CD8-positive, alpha-beta memory T cell (primary cell): ENCODE results near the gene MUC5B. TPM values are rescaled to one million over a fixed set of nuclear protein-coding genes. Genes with fewer than 3 reads are reported as not detected.
"Not testable (repeated sequence)": the region's sequence is repeated elsewhere in the genome, so short reads cannot be mapped to it uniquely, and the experiment has no call there.

ENCODE experiments used
- CTCF ChIA-PET: fragments of 350-600 bp; sonication (Branson Sonifier 250); formaldehyde crosslinking; loops from one replicate; lab custom pipeline; 2021; ENCODE audit warnings: antibody characterized with exemption; lab: Charles Lee
- POLR2A ChIA-PET: fragments of 350-600 bp; sonication (Branson Sonifier 250); formaldehyde crosslinking; loops from one replicate; lab custom pipeline; 2021; ENCODE audit warnings: antibody characterized with exemption; lab: Charles Lee
- DNase-seq, 5 donors: peaks; one replicate each; pipeline versions ENCODE4 v3.0.0 to v3.0.0-alpha.2; 2020 to 2022; ENCODE audit warnings: mixed read lengths in 1 of 5
- H3K27ac ChIP-seq: one replicate; pipeline ENCODE4 v1.7.0; 2013; ENCODE audit warnings: low read depth, mild to moderate bottlenecking, low read length, moderate library complexity
- H3K27me3 ChIP-seq: 2 replicates; pipeline ENCODE4 v1.7.0; 2013; ENCODE audit warnings: low read length, mild to moderate bottlenecking; ENCODE audit not compliant: insufficient read depth, poor library complexity, severe bottlenecking
- H3K36me3 ChIP-seq: 2 replicates; pipeline ENCODE4 v1.7.0; 2013; ENCODE audit warnings: mild to moderate bottlenecking, low read length, moderate library complexity; ENCODE audit not compliant: insufficient read depth
- H3K4me1 ChIP-seq: 2 replicates; pipeline ENCODE4 v1.7.0; 2013; ENCODE audit warnings: mild to moderate bottlenecking, low read length, moderate library complexity; ENCODE audit not compliant: insufficient read depth
- H3K4me3 ChIP-seq: 2 replicates; pipeline ENCODE4 v1.7.0; 2013; ENCODE audit warnings: mild to moderate bottlenecking, low read length
- H3K9me3 ChIP-seq: 2 replicates; pipeline ENCODE4 v1.7.0; 2013; ENCODE audit warnings: mild to moderate bottlenecking, low read length
- H3K27ac Mint-ChIP-seq, 8 donors: one replicate each; pipeline ENCODE4 v1.8.0; 2020 to 2021; ENCODE audit warnings: mixed read lengths in 8 of 8, mild to moderate bottlenecking in 6 of 8, inconsistent platforms in 3 of 8, moderate library complexity in 3 of 8
- H3K27me3 Mint-ChIP-seq, 2 donors: one replicate each; pipeline ENCODE4 v1.8.0; 2020 to 2021; ENCODE audit warnings: mixed read lengths in 2 of 2, mild to moderate bottlenecking in 1 of 2, moderate library complexity in 1 of 2
- H3K36me3 Mint-ChIP-seq, 3 donors: one replicate each; pipeline ENCODE4 v1.8.0; 2020 to 2021; ENCODE audit warnings: mixed read lengths in 3 of 3, inconsistent platforms in 1 of 3, mild to moderate bottlenecking in 1 of 3
- H3K4me1 Mint-ChIP-seq, 3 donors: one replicate each; pipeline ENCODE4 v1.8.0; 2020 to 2021; ENCODE audit warnings: mixed read lengths in 3 of 3, inconsistent platforms in 1 of 3, mild to moderate bottlenecking in 1 of 3
- H3K4me3 Mint-ChIP-seq, 7 donors: one replicate each; pipeline ENCODE4 v1.8.0; 2020 to 2021; ENCODE audit warnings: mixed read lengths in 7 of 7, mild to moderate bottlenecking in 6 of 7, moderate library complexity in 4 of 7, inconsistent platforms in 2 of 7
- H3K9me3 Mint-ChIP-seq, 5 donors: one replicate each; pipeline ENCODE4 v1.8.0; 2020 to 2022; ENCODE audit warnings: mixed read lengths in 5 of 5, mild to moderate bottlenecking in 3 of 5, moderate library complexity in 2 of 5, inconsistent platforms in 1 of 5
- polyA plus RNA-seq: library from polyadenylated mRNA; unstranded; fragments of 300-500 nt; fragmentation: Illumina TruSeq; gene quantifications from one replicate; pipeline ENCODE4 v1.2.3, GENCODE V29; 2021
- total RNA-seq, 2 experiments: library from RNA; stranded (reverse); gene quantifications; one replicate each; pipeline ENCODE4 v1.2.3, GENCODE V29; 2021

Gene MUC5B
- total and polyA plus RNA-seq, 3 experiments from 2014 or later: not detected

DNA sequence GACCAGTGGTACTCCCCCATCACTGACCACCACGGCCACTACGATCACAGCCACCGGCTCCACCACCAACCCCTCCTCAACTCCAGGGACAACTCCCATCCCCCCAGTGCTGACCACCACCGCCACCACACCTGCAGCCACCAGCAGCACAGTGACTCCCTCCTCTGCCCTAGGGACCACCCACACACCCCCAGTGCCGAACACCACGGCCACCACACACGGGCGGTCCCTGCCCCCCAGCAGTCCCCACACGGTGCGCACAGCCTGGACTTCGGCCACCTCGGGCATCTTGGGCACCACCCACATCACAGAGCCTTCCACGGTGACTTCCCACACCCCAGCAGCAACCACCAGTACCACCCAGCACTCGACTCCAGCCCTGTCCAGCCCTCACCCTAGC is 24.2 kb downstream of the MUC5B start:
- H3K27ac Mint-ChIP-seq, DNase-seq, CTCF ChIA-PET, H3K4me3 Mint-ChIP-seq, H3K4me3 ChIP-seq, H3K9me3 ChIP-seq, H3K9me3 Mint-ChIP-seq, H3K27me3 Mint-ChIP-seq, H3K36me3 Mint-ChIP-seq, H3K36me3 ChIP-seq, H3K4me1 Mint-ChIP-seq, H3K27me3 ChIP-seq, H3K27ac ChIP-seq, H3K4me1 ChIP-seq, POLR2A ChIA-PET: not testable (repeated sequence)

DNA sequence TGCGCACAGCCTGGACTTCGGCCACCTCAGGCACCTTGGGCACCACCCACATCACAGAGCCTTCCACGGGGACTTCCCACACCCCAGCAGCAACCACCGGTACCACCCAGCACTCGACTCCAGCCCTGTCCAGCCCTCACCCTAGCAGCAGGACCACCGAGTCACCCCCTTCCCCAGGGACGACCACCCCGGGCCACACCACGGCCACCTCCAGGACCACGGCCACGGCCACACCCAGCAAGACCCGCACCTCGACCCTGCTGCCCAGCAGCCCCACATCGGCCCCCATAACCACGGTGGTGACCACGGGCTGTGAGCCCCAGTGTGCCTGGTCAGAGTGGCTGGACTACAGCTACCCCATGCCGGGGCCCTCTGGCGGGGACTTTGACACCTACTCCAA is 26.1 kb downstream of the MUC5B start:
- POLR2A ChIA-PET, H3K36me3 Mint-ChIP-seq, H3K27me3 ChIP-seq, H3K4me3 Mint-ChIP-seq, H3K27ac ChIP-seq, H3K9me3 Mint-ChIP-seq, H3K27ac Mint-ChIP-seq, H3K36me3 ChIP-seq, H3K4me1 Mint-ChIP-seq, H3K4me1 ChIP-seq, H3K9me3 ChIP-seq, CTCF ChIA-PET, DNase-seq, H3K4me3 ChIP-seq, H3K27me3 Mint-ChIP-seq: not testable (repeated sequence)

- H3K4me3 Mint-ChIP-seq, H3K4me1 ChIP-seq, H3K36me3 Mint-ChIP-seq, H3K27me3 Mint-ChIP-seq, H3K27ac Mint-ChIP-seq, H3K27ac ChIP-seq, H3K9me3 ChIP-seq, H3K27me3 ChIP-seq, CTCF ChIA-PET, H3K9me3 Mint-ChIP-seq, H3K36me3 ChIP-seq, DNase-seq, POLR2A ChIA-PET, H3K4me3 ChIP-seq, H3K4me1 Mint-ChIP-seq: not testable (repeated sequence)
Measured at GRCh38 chr11:1250411-1250810, 27.5 kb downstream of the MUC5B start.

- no peak for DNase-seq
- no peaks in the 10 kb centered on the region for H3K36me3 ChIP-seq
- no peak overlapping the region for H3K27ac ChIP-seq
- H3K4me1 ChIP-seq: no peaks in the 10 kb centered on the region
- no peak overlapping the region for H3K4me3 Mint-ChIP-seq
- ChIA-PET CTCF (no interaction called here), POLR2A (no interaction called here)
- no peaks in the 10 kb centered on the region for H3K27me3 ChIP-seq
- no peaks in the 10 kb centered on the region for H3K27me3 Mint-ChIP-seq
- H3K36me3 Mint-ChIP-seq: no peaks in the 10 kb centered on the region
- H3K9me3 Mint-ChIP-seq: peaks cover 0 to 2% (median 0%) of the 10 kb centered on the region in 5 donors
- no peaks in the 10 kb centered on the region for H3K9me3 ChIP-seq
- H3K27ac Mint-ChIP-seq: peak overlapping the region in 2 of 8 donors; percentile 21 to 52
- H3K4me3 ChIP-seq: no peak overlapping the region
- H3K4me1 Mint-ChIP-seq: no peaks in the 10 kb centered on the region
Measured at GRCh38 chr11:1251236-1251770, 28.4 kb downstream of the MUC5B start.

DNA sequence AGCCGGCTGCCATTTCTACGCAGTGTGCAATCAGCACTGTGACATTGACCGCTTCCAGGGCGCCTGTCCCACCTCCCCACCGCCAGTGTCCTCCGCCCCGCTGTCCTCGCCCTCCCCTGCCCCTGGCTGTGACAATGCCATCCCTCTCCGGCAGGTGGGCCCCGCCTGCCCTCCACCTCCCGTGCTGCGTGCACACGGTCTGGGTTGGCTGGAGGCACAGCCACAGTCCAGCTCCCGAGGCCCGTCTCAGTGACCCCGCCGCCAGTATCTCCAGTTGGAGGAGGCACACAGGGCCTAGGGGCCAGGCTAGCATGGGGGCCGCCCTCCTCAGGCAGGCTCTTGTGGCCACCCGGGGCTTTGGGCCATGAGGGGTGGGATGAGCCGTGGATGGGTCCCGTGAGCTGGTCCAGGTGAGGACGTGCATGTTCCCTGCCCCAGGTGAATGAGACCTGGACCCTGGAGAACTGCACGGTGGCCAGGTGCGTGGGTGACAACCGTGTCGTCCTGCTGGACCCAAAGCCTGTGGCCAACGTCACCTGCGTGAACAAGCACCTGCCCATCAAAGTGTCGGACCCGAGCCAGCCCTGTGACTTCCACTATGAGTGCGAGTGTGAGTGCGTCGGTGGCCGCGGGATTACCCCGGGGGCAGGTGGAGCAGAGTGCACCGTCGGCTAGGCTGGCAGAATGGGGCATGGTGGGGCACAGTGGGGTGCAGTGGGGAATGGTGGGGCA is 29.7 kb downstream of the MUC5B start:
- Mint-ChIP-seq H3K27ac (no peak overlapping the region), H3K36me3 (no peaks in the 10 kb centered on the region), H3K4me3 (no peak overlapping the region), H3K27me3 (no peaks in the 10 kb centered on the region), H3K4me1 (no peaks in the 10 kb centered on the region), H3K9me3 (no peaks in the 10 kb centered on the region)
- ChIA-PET CTCF (no interaction called here), POLR2A (no interaction called here)
- H3K27ac ChIP-seq: no peak overlapping the region
- H3K27me3 ChIP-seq: no peaks in the 10 kb centered on the region
- DNase-seq: no peak
- H3K9me3 ChIP-seq: no peaks in the 10 kb centered on the region
- H3K36me3 ChIP-seq: no peaks in the 10 kb centered on the region
- no peak overlapping the region for H3K4me3 ChIP-seq
- no peaks in the 10 kb centered on the region for H3K4me1 ChIP-seq

GRCh38 chr11:1253103-1253485 is 30.2 kb downstream of the MUC5B start:
- POLR2A ChIA-PET: no interaction called here
- Histone ChIP-seq H3K27me3 (no peaks in the 10 kb centered on the region), H3K4me1 (no peaks in the 10 kb centered on the region), H3K27ac (no peak overlapping the region), H3K4me3 (no peak overlapping the region), H3K36me3 (no peaks in the 10 kb centered on the region), H3K9me3 (no peaks in the 10 kb centered on the region)
- H3K9me3 Mint-ChIP-seq: no peaks in the 10 kb centered on the region
- no peak for DNase-seq
- no peaks in the 10 kb centered on the region for H3K4me1 Mint-ChIP-seq
- no peaks in the 10 kb centered on the region for H3K27me3 Mint-ChIP-seq
- no peaks in the 10 kb centered on the region for H3K36me3 Mint-ChIP-seq
- CTCF ChIA-PET: no interaction called here
- H3K4me3 Mint-ChIP-seq: no peak overlapping the region
- H3K27ac Mint-ChIP-seq: no peak overlapping the region

GRCh38 chr11:1254086-1254648 is 31.3 kb downstream of the MUC5B start:
- no peaks in the 10 kb centered on the region for H3K27me3 ChIP-seq
- H3K9me3 ChIP-seq: no peaks in the 10 kb centered on the region
- H3K4me3 Mint-ChIP-seq: no peak overlapping the region
- no peaks in the 10 kb centered on the region for H3K36me3 ChIP-seq
- POLR2A ChIA-PET: no interaction called here
- no peak overlapping the region for H3K4me3 ChIP-seq
- no peaks in the 10 kb centered on the region for H3K4me1 ChIP-seq
- no peaks in the 10 kb centered on the region for H3K9me3 Mint-ChIP-seq
- H3K27me3 Mint-ChIP-seq: no peaks in the 10 kb centered on the region
- H3K4me1 Mint-ChIP-seq: no peaks in the 10 kb centered on the region
- no peak overlapping the region for H3K27ac ChIP-seq
- no peak for DNase-seq
- H3K36me3 Mint-ChIP-seq: no peaks in the 10 kb centered on the region
- no peak overlapping the region for H3K27ac Mint-ChIP-seq
- CTCF ChIA-PET: no interaction called here

DNA sequence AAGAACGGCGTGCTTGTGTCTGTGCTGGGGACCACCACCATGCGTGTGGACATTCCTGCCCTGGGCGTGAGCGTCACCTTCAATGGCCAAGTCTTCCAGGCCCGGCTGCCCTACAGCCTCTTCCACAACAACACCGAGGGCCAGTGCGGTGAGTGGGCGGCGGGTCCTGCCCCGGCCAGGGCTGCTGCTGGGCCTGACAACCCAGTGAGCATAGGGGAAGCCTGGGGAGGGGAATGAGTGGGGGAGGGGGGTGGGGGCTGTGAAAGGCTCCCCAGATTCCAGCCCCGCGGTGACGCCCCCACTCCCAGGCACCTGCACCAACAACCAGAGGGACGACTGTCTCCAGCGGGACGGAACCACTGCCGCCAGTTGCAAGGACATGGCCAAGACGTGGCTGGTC is 31.9 kb downstream of the MUC5B start:
- H3K27me3 ChIP-seq: no peaks in the 10 kb centered on the region
- H3K4me1 Mint-ChIP-seq: no peaks in the 10 kb centered on the region
- no peak overlapping the region for H3K27ac ChIP-seq
- H3K4me3 Mint-ChIP-seq: no peak overlapping the region
- H3K36me3 Mint-ChIP-seq: no peaks in the 10 kb centered on the region
- H3K4me1 ChIP-seq: no peaks in the 10 kb centered on the region
- no peak overlapping the region for H3K4me3 ChIP-seq
- no peaks in the 10 kb centered on the region for H3K9me3 Mint-ChIP-seq
- DNase-seq: no peak
- ChIA-PET CTCF (no interaction called here), POLR2A (no interaction called here)
- H3K27ac Mint-ChIP-seq: no peak overlapping the region
- no peaks in the 10 kb centered on the region for H3K27me3 Mint-ChIP-seq
- H3K36me3 ChIP-seq: no peaks in the 10 kb centered on the region
- H3K9me3 ChIP-seq: no peaks in the 10 kb centered on the region
